HepG2 (cell line): ENCODE results near the gene LEMD3. TPM values are rescaled to one million over a fixed set of nuclear protein-coding genes. Genes with fewer than 3 reads are reported as not detected.

Experiments
- ATAC-seq: fragments of 200-7000 bp; cut with Tn5 transposase; 3 replicates; pipeline ENCODE4 v1.9.1; 2020; ENCODE audit warnings: mild to moderate bottlenecking, moderate library complexity
- BruUV-seq: library from RNA; stranded (reverse); fragments of 400-500 nt; replicated peaks from 2 replicates; lab custom pipeline; 2021; lab: Mats Ljungman, UMichigan
- CTCF ChIA-PET: fragments of 300-600 bp; formaldehyde crosslinking; extraction: SDS; loops from one replicate; lab custom pipeline; 2021; ENCODE audit warnings: low total read pairs, inconsistent platforms, low intra/inter-chr PET ratio; lab: Yijun Ruan, JAX
- POLR2A ChIA-PET: fragments of 350-600 bp; sonication (Branson Sonifier 250); formaldehyde crosslinking; loops from one replicate; lab custom pipeline; 2020; ENCODE audit warnings: antibody characterized with exemption, inconsistent platforms; lab: Yijun Ruan, JAX
- DNase-seq: peaks from one replicate; pipeline ENCODE4 v3.0.0-alpha.2; 2015; ENCODE audit warnings: low spot score
- FAIRE-seq: peaks from 3 replicates; lab custom pipeline; 2011; peaks lifted over from hg19 to GRCh38; lab: Jason Lieb, UNC
- H2AFZ ChIP-seq: one replicate; pipeline ENCODE4 v1.6.1; 2011; ENCODE audit warnings: low read length, inconsistent platforms
- H3K27ac ChIP-seq: fragments of 300-600 bp; 3 replicates; pipeline ENCODE4 v1.8.0; 2011; ENCODE audit warnings: mixed run types, mild to moderate bottlenecking, mixed read lengths, low read length, inconsistent platforms; ENCODE audit not compliant: insufficient read depth; ENCODE audit errors: extremely low read length
- H3K27me3 ChIP-seq, 2 experiments: fragments of 200-600 bp in 1 of 2; 2 replicates in 1 of 2; 3 replicates in 1 of 2; pipeline versions ENCODE4 v1.6.0 to v1.8.0; 2011; ENCODE audit warnings: low read length in 2 of 2, mild to moderate bottlenecking in 2 of 2, moderate library complexity in 2 of 2, inconsistent platforms in 1 of 2; ENCODE audit not compliant: insufficient read depth in 2 of 2, control insufficient read depth in 1 of 2
- H3K36me3 ChIP-seq, 2 experiments: fragments of 200-600 bp in 1 of 2; replicated peaks in 1 of 2; 2 replicates in 1 of 2; 3 replicates in 1 of 2; pipeline versions ENCODE4 v1.5.1 to v1.8.0; 2011; ENCODE audit warnings: low read length in 2 of 2, inconsistent platforms in 1 of 2; ENCODE audit not compliant: insufficient read depth in 2 of 2, control insufficient read depth in 1 of 2
- H3K4me1 ChIP-seq: 2 replicates; pipeline ENCODE4 v1.5.1; 2012; ENCODE audit warnings: low read length, inconsistent platforms; ENCODE audit not compliant: insufficient read depth
- H3K4me2 ChIP-seq: 2 replicates; pipeline ENCODE4 v1.6.0; 2011; ENCODE audit warnings: low read depth, low read length, inconsistent platforms
- H3K4me3 ChIP-seq, 3 experiments: fragments of 200-600 bp in 1 of 3; sonication (generic), shearing (Covaris generic) in 1 of 3; replicated peaks in 1 of 3; 2 replicates each; pipeline ENCODE4 v1.5.1; 2011 to 2016; ENCODE audit warnings: low read length in 3 of 3, inconsistent platforms in 2 of 3, low read depth in 2 of 3, mild to moderate bottlenecking in 2 of 3, control low read depth in 1 of 3, mixed read lengths in 1 of 3; ENCODE audit not compliant: insufficient read depth in 1 of 3
- H3K79me2 ChIP-seq: one replicate; pipeline ENCODE4 v1.6.1; 2011; ENCODE audit warnings: low read length, inconsistent platforms; ENCODE audit not compliant: insufficient read depth
- H3K9ac ChIP-seq: 2 replicates; pipeline ENCODE4 v1.6.0; 2011; ENCODE audit warnings: mild to moderate bottlenecking, low read depth, low read length, inconsistent platforms; ENCODE audit not compliant: insufficient read depth
- H3K9me3 ChIP-seq: 2 replicates; pipeline ENCODE4 v1.5.1; 2012; ENCODE audit warnings: mild to moderate bottlenecking, low read length
- H4K20me1 ChIP-seq: 2 replicates; pipeline ENCODE4 v1.6.0; 2011; ENCODE audit warnings: inconsistent platforms, mild to moderate bottlenecking, low read length, moderate library complexity; ENCODE audit not compliant: insufficient read depth
- AKNA ChIP-seq: sonication (generic); formaldehyde crosslinking; IDR thresholded peaks from 2 replicates; pipeline ENCODE4 v1.4.0; 2020; ENCODE audit warnings: missing genetic modification reagents, borderline replicate concordance
- ERF ChIP-seq: IDR thresholded peaks from 2 replicates; pipeline ENCODE4 v1.6.1; 2018; ENCODE audit warnings: missing biosample characterization, missing genetic modification reagents
- ETV6 ChIP-seq: sonication (generic); formaldehyde crosslinking; conservative IDR thresholded peaks from 2 replicates; pipeline ENCODE4 v1.4.0; 2020; ENCODE audit warnings: missing genetic modification reagents
- NFIC ChIP-seq: IDR thresholded peaks from 2 replicates; pipeline ENCODE4 v1.6.1; 2012; ENCODE audit warnings: mild to moderate bottlenecking, low read length, inconsistent platforms
- ZKSCAN8 ChIP-seq: IDR thresholded peaks from 2 replicates; pipeline ENCODE4 v1.6.1; 2016; ENCODE audit warnings: borderline replicate concordance, missing genetic modification reagents, missing compliant biosample characterization
- ZNF17 ChIP-seq: sonication (generic); formaldehyde crosslinking; IDR thresholded peaks from 2 replicates; pipeline ENCODE4 v1.5.0; 2020; ENCODE audit warnings: mild to moderate bottlenecking, missing genetic modification reagents
- ZNF30 ChIP-seq: sonication (generic); formaldehyde crosslinking; IDR thresholded peaks from 2 replicates; pipeline ENCODE4 v1.5.0; 2020; ENCODE audit warnings: mild to moderate bottlenecking, missing genetic modification reagents
- ZNF562 ChIP-seq: sonication (generic); formaldehyde crosslinking; IDR thresholded peaks from 2 replicates; pipeline ENCODE4 v1.8.0; 2022; ENCODE audit warnings: missing genetic modification reagents, borderline replicate concordance
- ZNF780A ChIP-seq: sonication (generic); formaldehyde crosslinking; IDR thresholded peaks from 2 replicates; pipeline ENCODE4 v1.8.0; 2022; ENCODE audit warnings: mild to moderate bottlenecking, missing genetic modification reagents, moderate library complexity
- ZSCAN5A ChIP-seq: sonication (generic); formaldehyde crosslinking; IDR thresholded peaks from 2 replicates; pipeline ENCODE4 v1.8.0; 2022; ENCODE audit warnings: mild to moderate bottlenecking, missing genetic modification reagents, borderline replicate concordance
- WGBS: methylation state at CpG from one replicate; pipeline ENCODE4 v1.1.6; 2017; ENCODE audit warnings: low lambda C conversion rate; 5-methylcytosine and 5-hydroxymethylcytosine counted together
- in situ Hi-C: cut with HindIII; loops from 2 replicates; pipeline ENCODE4 v1.10.0; 2017; ENCODE audit warnings: low pct_unique_long_range_greater_than_20kb; ENCODE audit not compliant: extremely low pct_ligation_motif_present
- intact Hi-C: fragments of 100-400 bp; cut with micrococcal nuclease; formaldehyde crosslinking; loops from one replicate; pipeline ENCODE4 v1.10.0; 2022; ENCODE audit not compliant: unreplicated experiment
- polyA plus RNA-seq, 8 experiments: library from polyadenylated mRNA; depleted of rRNA in 3 of 8; stranded (reverse) in 7 of 8; unstranded in 1 of 8; fragments of >200 nt; fragmentation: Illumina TruSeq in 4 of 8; extraction: Trizol in 4 of 8; gene quantifications; 2 replicates each; pipeline versions ENCODE4 v1.2.1 to v1.2.3, GENCODE V29; 2011 to 2016; ENCODE audit warnings: low read depth in 4 of 8, missing spikeins in 1 of 8, mixed read lengths in 1 of 8; ENCODE audit not compliant: insufficient read depth in 1 of 8
- total RNA-seq, 5 experiments: library from RNA; depleted of rRNA; stranded (reverse); fragments of >200 nt; fragmentation: Illumina TruSeq; extraction: Trizol; gene quantifications; 2 replicates each; pipeline ENCODE4 v1.2.3, GENCODE V29; 2016; ENCODE audit warnings: low read depth in 1 of 5
- TF ChIP-seq, protein P1 (sequence below): sonication (generic); formaldehyde crosslinking; conservative IDR thresholded peaks from 2 replicates; pipeline ENCODE4 v1.4.0; 2020; ENCODE audit warnings: mild to moderate bottlenecking, missing genetic modification reagents, moderate library complexity
- TF ChIP-seq, protein P2 (sequence below): sonication (generic); formaldehyde crosslinking; IDR thresholded peaks from 2 replicates; pipeline ENCODE4 v1.5.0; 2020; ENCODE audit warnings: missing genetic modification reagents, mild to moderate bottlenecking, borderline replicate concordance

Gene LEMD3
- total and polyA plus RNA-seq, 2 of the 13 experiments (the other 11 are each of a cell fraction or from before 2014, with no cell fraction given), result 9.3 to 18.7 TPM

DNA sequence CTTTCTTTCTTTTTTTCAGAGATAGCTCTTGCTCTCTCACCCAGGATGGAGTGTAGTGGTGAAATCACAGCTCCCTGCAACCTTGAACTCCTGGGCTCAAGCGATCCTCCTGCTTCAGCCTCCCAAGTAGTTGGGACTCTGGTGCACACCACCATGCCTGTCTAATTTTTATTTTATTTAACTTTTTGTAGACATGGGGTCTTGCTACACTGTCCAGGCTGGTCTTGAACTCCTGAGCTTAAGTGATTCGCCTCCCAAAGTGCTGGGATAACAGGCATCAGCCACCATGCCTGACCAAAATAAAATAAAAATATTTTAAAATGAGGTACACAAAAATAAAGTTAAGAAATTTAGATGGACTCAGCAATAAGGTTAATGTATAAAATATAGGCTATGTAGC is 5.1 kb upstream of the LEMD3 start:
- Histone ChIP-seq H3K4me2 (no peak overlapping the region), H3K36me3 (no peaks in the 10 kb centered on the region), H2AFZ (no peak overlapping the region), H3K9me3 (no peaks in the 10 kb centered on the region), H3K9ac (no peak overlapping the region), H3K79me2 (no peaks in the 10 kb centered on the region), H3K27ac (no peak overlapping the region), H3K27me3 (peaks cover 0 to 5% of the 10 kb centered on the region in 2 experiments; a peak in 2 of 5 replicates), H3K4me1 (peaks cover 6% of the 10 kb centered on the region), H4K20me1 (no peaks in the 10 kb centered on the region), H3K4me3 (no peak overlapping the region)
- no peak for TF ChIP-seq ZNF562
- TF ChIP-seq, protein P1, sequence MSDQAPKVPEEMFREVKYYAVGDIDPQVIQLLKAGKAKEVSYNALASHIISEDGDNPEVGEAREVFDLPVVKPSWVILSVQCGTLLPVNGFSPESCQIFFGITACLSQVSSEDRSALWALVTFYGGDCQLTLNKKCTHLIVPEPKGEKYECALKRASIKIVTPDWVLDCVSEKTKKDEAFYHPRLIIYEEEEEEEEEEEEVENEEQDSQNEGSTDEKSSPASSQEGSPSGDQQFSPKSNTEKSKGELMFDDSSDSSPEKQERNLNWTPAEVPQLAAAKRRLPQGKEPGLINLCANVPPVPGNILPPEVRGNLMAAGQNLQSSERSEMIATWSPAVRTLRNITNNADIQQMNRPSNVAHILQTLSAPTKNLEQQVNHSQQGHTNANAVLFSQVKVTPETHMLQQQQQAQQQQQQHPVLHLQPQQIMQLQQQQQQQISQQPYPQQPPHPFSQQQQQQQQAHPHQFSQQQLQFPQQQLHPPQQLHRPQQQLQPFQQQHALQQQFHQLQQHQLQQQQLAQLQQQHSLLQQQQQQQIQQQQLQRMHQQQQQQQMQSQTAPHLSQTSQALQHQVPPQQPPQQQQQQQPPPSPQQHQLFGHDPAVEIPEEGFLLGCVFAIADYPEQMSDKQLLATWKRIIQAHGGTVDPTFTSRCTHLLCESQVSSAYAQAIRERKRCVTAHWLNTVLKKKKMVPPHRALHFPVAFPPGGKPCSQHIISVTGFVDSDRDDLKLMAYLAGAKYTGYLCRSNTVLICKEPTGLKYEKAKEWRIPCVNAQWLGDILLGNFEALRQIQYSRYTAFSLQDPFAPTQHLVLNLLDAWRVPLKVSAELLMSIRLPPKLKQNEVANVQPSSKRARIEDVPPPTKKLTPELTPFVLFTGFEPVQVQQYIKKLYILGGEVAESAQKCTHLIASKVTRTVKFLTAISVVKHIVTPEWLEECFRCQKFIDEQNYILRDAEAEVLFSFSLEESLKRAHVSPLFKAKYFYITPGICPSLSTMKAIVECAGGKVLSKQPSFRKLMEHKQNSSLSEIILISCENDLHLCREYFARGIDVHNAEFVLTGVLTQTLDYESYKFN (CRISPR knock-in tag), result no peak
- no peak for TF ChIP-seq ETV6
- no peak for TF ChIP-seq ZSCAN5A
- TF ChIP-seq ZNF30 (CRISPR knock-in tag), result no peak
- no peak for TF ChIP-seq AKNA (CRISPR knock-in tag)
- no peak for TF ChIP-seq ZKSCAN8 (CRISPR knock-in tag)
- TF ChIP-seq ZNF17 (CRISPR knock-in tag), result no peak
- no peak for TF ChIP-seq ZNF780A (CRISPR knock-in tag)
- TF ChIP-seq, protein P2, sequence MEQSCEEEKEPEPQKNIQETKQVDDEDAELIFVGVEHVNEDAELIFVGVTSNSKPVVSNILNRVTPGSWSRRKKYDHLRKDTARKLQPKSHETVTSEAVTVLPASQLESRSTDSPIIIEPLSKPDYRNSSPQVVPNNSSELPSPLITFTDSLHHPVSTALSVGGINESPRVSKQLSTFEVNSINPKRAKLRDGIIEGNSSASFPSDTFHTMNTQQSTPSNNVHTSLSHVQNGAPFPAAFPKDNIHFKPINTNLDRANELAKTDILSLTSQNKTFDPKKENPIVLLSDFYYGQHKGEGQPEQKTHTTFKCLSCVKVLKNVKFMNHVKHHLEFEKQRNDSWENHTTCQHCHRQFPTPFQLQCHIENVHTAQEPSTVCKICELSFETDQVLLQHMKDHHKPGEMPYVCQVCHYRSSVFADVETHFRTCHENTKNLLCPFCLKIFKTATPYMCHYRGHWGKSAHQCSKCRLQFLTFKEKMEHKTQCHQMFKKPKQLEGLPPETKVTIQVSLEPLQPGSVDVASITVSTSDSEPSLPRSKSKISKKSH (CRISPR knock-in tag), result no peak
- no peak for TF ChIP-seq ERF (CRISPR knock-in tag)
- TF ChIP-seq NFIC, result no peak
- in situ Hi-C loops (no loop called here), intact Hi-C loops (loop anchor here (10.0 kb wide), 1 partner anchor 759 kb away; the partner anchor contains the start of gene XPOT)
- no peak for DNase-seq
- no peak for FAIRE-seq
- BruUV-seq, result no TSS peak
- ChIA-PET POLR2A (no interaction called here), CTCF (no interaction called here)
- ATAC-seq, result no peak
- 89% methylated on average over 2 of the region's 2 CpGs for WGBS
